NCI-H2081 (cell line): Measurements from ENCODE around the gene FHDC1.
A peak's percentile ranks its signal among the peaks of the same experiment; 100 is the strongest.

Experiments
- DNase-seq, 2 experiments: peaks; one replicate each; lab custom pipeline; 2025; lab: John Stamatoyannopoulos, UW

The FHDC1 gene

GRCh38 chr4:152936446-152937335 is 568 bp downstream of the FHDC1 start:
- peak in 1 of 2 experiments; percentile 30 for DNase-seq

- no peak for DNase-seq
Observed at GRCh38 chr4:152937336-152938236, 1.5 kb downstream of the FHDC1 start.

- no peak for DNase-seq
Observed at GRCh38 chr4:152938237-152938947, 2.3 kb downstream of the FHDC1 start.

GRCh38 chr4:152939621-152940020 is 3.5 kb downstream of the FHDC1 start:
- DNase-seq, result no peak

GRCh38 chr4:152940461-152940860 is 4.3 kb downstream of the FHDC1 start:
- no peak for DNase-seq

- DNase-seq, result no peak
Observed at GRCh38 chr4:152941411-152941810, 5.3 kb downstream of the FHDC1 start.

- no peak for DNase-seq
Observed at GRCh38 chr4:152942346-152942745, 6.2 kb downstream of the FHDC1 start.

GRCh38 chr4:152943672-152944071 is 7.5 kb downstream of the FHDC1 start:
- DNase-seq, result no peak

GRCh38 chr4:152944666-152945320 is 8.7 kb downstream of the FHDC1 start:
- DNase-seq, result no peak

GRCh38 chr4:152945639-152946038 is 9.5 kb downstream of the FHDC1 start:
- no peak for DNase-seq

- no peak for DNase-seq
Observed at GRCh38 chr4:152946446-152946845, 10.3 kb downstream of the FHDC1 start.

- DNase-seq, result no peak
Observed at GRCh38 chr4:152947311-152947710, 11.2 kb downstream of the FHDC1 start.

- no peak for DNase-seq
Observed at GRCh38 chr4:152949930-152950329, 13.8 kb downstream of the FHDC1 start.

- DNase-seq, result no peak
Observed at GRCh38 chr4:152950402-152951274, 14.5 kb downstream of the FHDC1 start.

- DNase-seq, result no peak
Observed at GRCh38 chr4:152951348-152951747, 15.2 kb downstream of the FHDC1 start.

GRCh38 chr4:152953514-152953913 is 17.4 kb downstream of the FHDC1 start:
- DNase-seq, result no peak

GRCh38 chr4:152954741-152955140 is 18.6 kb downstream of the FHDC1 start:
- no peak for DNase-seq

- no peak for DNase-seq
Observed at GRCh38 chr4:152956147-152956546, 20.0 kb downstream of the FHDC1 start.

- no peak for DNase-seq
Observed at GRCh38 chr4:152956650-152957436, 20.7 kb downstream of the FHDC1 start.
